SK-N-SH (cell line): ENCODE measurements around the gene PCNX2. TPM values are rescaled to one million over a fixed set of nuclear protein-coding genes. Genes with fewer than 3 reads are reported as not detected.
"Not testable (repeated sequence)": the region's sequence is repeated elsewhere in the genome, so short reads cannot be mapped to it uniquely, and the experiment has no call there.

Experiments used
- CTCF ChIA-PET: fragments of 300-600, 350-600 bp; formaldehyde crosslinking; extraction: SDS; loops from one replicate; lab custom pipeline; 2021; lab: Yijun Ruan, JAX
- POLR2A ChIA-PET: fragments of 350-600 bp; sonication (Branson Sonifier 250); formaldehyde crosslinking; extraction: SDS; loops from one replicate; lab custom pipeline; 2020; ENCODE audit warnings: antibody characterized with exemption, inconsistent platforms; lab: Yijun Ruan, JAX
- DNase-seq: peaks from one replicate; pipeline ENCODE4 v3.0.0; 2012
- H2AFZ ChIP-seq: fragments of 200-600 bp; sonication (generic); 2 replicates; pipeline ENCODE4 v1.8.1; 2016; ENCODE audit warnings: antibody characterized with exemption, mild to moderate bottlenecking, low read depth
- H3F3A ChIP-seq: fragments of 200-600 bp; sonication (generic); replicated peaks from 2 replicates; pipeline ENCODE3; 2016; ENCODE audit warnings: antibody characterized with exemption, mild to moderate bottlenecking; ENCODE audit not compliant: insufficient read depth
- H3K27ac ChIP-seq, 2 experiments: fragments of 200-500 bp in 1 of 2; fragments of 200-600 bp in 1 of 2; sonication (Bioruptor generic) in 1 of 2; sonication (generic), shearing (Covaris generic) in 1 of 2; 2 replicates each; pipeline versions ENCODE4 v1.5.1 to v1.6.1; 2014 to 2016; ENCODE audit warnings: low read depth in 2 of 2, inconsistent platforms in 1 of 2, low read length in 1 of 2, mild to moderate bottlenecking in 1 of 2, mixed read lengths in 1 of 2
- H3K27me3 ChIP-seq: fragments of 200-600 bp; sonication (generic), shearing (Covaris generic); 2 replicates; pipeline ENCODE4 v1.6.1; 2016; ENCODE audit warnings: mixed run types; ENCODE audit not compliant: insufficient read depth
- H3K36me3 ChIP-seq, 2 experiments: fragments of 200-500 bp in 1 of 2; fragments of 200-600 bp in 1 of 2; sonication (Bioruptor generic) in 1 of 2; sonication (generic) in 1 of 2; replicated peaks in 1 of 2; 2 replicates each; pipeline versions ENCODE3 to v1.5.1; 2014 to 2016; ENCODE audit warnings: low read length in 1 of 2, mild to moderate bottlenecking in 1 of 2; ENCODE audit not compliant: insufficient read depth in 2 of 2, control insufficient read depth in 1 of 2
- H3K4me1 ChIP-seq, 2 experiments: fragments of 200-500 bp in 1 of 2; fragments of 200-600 bp in 1 of 2; sonication (Bioruptor generic) in 1 of 2; sonication (generic), shearing (Covaris generic) in 1 of 2; 2 replicates each; pipeline versions ENCODE4 v1.5.1 to v1.6.1; 2014 to 2016; ENCODE audit warnings: low read depth in 1 of 2, low read length in 1 of 2, mixed run types in 1 of 2; ENCODE audit not compliant: insufficient read depth in 2 of 2, control insufficient read depth in 1 of 2
- H3K4me2 ChIP-seq: fragments of 200-600 bp; sonication (generic), shearing (Covaris generic); 2 replicates; pipeline ENCODE4 v1.6.1; 2017; ENCODE audit warnings: mixed run types
- H3K4me3 ChIP-seq, 2 experiments: fragments of 200-500 bp in 1 of 2; fragments of 200-600 bp in 1 of 2; sonication (Bioruptor generic) in 1 of 2; sonication (generic), shearing (Covaris generic) in 1 of 2; 2 replicates each; pipeline versions ENCODE4 v1.5.1 to v1.8.1; 2014 to 2016; ENCODE audit warnings: low read depth in 2 of 2, inconsistent platforms in 1 of 2, low read length in 1 of 2, mild to moderate bottlenecking in 1 of 2, mixed read lengths in 1 of 2, moderate library complexity in 1 of 2
- H3K79me2 ChIP-seq: fragments of 200-600 bp; sonication (generic); 2 replicates; pipeline ENCODE4 v1.8.1; 2017; ENCODE audit warnings: mild to moderate bottlenecking; ENCODE audit not compliant: insufficient read depth
- H3K9ac ChIP-seq: fragments of 200-600 bp; sonication (generic); 2 replicates; pipeline ENCODE4 v1.6.1; 2017; ENCODE audit warnings: mixed run types
- H3K9me2 ChIP-seq: fragments of 200-600 bp; sonication (generic); 2 replicates; pipeline ENCODE4 v1.6.1; 2017; ENCODE audit warnings: mixed run types
- H3K9me3 ChIP-seq: fragments of 200-600 bp; sonication (generic); 2 replicates; pipeline ENCODE4 v1.6.1; 2017; ENCODE audit warnings: mixed run types, mild to moderate bottlenecking, moderate library complexity
- H4K20me1 ChIP-seq: fragments of 200-600 bp; sonication (generic); 2 replicates; pipeline ENCODE4 v1.6.1; 2017; ENCODE audit warnings: mild to moderate bottlenecking, mixed run types; ENCODE audit not compliant: insufficient read depth
- CTCF ChIP-seq: fragments of 200-600 bp; sonication (generic); IDR thresholded peaks from 2 replicates; pipeline ENCODE4 v1.6.1; 2017; ENCODE audit warnings: antibody characterized with exemption, mild to moderate bottlenecking, moderate library complexity
- EP300 ChIP-seq, 2 experiments: IDR thresholded peaks; 2 replicates each; pipeline versions ENCODE4 v1.4.0 to v1.6.1; 2012; ENCODE audit warnings: borderline replicate concordance in 1 of 2, low read depth in 1 of 2, low read length in 1 of 2
- FOSL2 ChIP-seq: IDR thresholded peaks from 2 replicates; pipeline ENCODE4 v1.4.0; 2012; ENCODE audit warnings: low read depth, mild to moderate bottlenecking, moderate library complexity, borderline replicate concordance
- FOXM1 ChIP-seq: IDR thresholded peaks from 2 replicates; pipeline ENCODE4 v1.4.0; 2012; ENCODE audit warnings: low read depth, mild to moderate bottlenecking
- GATA2 ChIP-seq: sonication (generic); formaldehyde crosslinking; IDR thresholded peaks from 2 replicates; pipeline ENCODE4 v1.5.0; 2020; ENCODE audit warnings: mild to moderate bottlenecking, missing genetic modification reagents
- JUND ChIP-seq: IDR thresholded peaks from 2 replicates; pipeline ENCODE4 v1.4.0; 2012
- MXI1 ChIP-seq: IDR thresholded peaks from 2 replicates; pipeline ENCODE4 v1.6.1; 2012; ENCODE audit warnings: mild to moderate bottlenecking, low read depth, low read length, improper control_type of control experiment
- NFIC ChIP-seq: IDR thresholded peaks from 2 replicates; pipeline ENCODE4 v1.4.0; 2012; ENCODE audit warnings: borderline replicate concordance
- POLR2AphosphoS5 ChIP-seq: IDR thresholded peaks from 2 replicates; pipeline ENCODE4 v1.6.1; 2012; ENCODE audit warnings: low read depth, low read length
- RAD21 ChIP-seq: IDR thresholded peaks from 2 replicates; pipeline ENCODE4 v1.6.1; 2012; ENCODE audit warnings: mild to moderate bottlenecking, low read length
- RCOR1 ChIP-seq: fragments of 150-350 bp; IDR thresholded peaks from 2 replicates; pipeline ENCODE4 v1.6.1; 2017; ENCODE audit warnings: antibody characterized with exemption, low read length
- RFX5 ChIP-seq: IDR thresholded peaks from 2 replicates; pipeline ENCODE4 v1.6.1; 2012; ENCODE audit warnings: mild to moderate bottlenecking, improper control_type of control experiment, low read length
- TAF1 ChIP-seq: IDR thresholded peaks from 2 replicates; pipeline ENCODE4 v1.6.1; 2012; ENCODE audit warnings: low read depth, mild to moderate bottlenecking, low read length, moderate library complexity, borderline replicate concordance
- USF1 ChIP-seq: IDR thresholded peaks from 2 replicates; pipeline ENCODE4 v1.4.0; 2012; ENCODE audit warnings: low read depth, borderline replicate concordance
- YY1 ChIP-seq: IDR thresholded peaks from 2 replicates; pipeline ENCODE4 v1.4.0; 2012; ENCODE audit warnings: low read depth, mild to moderate bottlenecking
- ZBTB33 ChIP-seq: IDR thresholded peaks from 2 replicates; pipeline ENCODE4 v1.4.0; 2012; ENCODE audit warnings: low read depth, borderline replicate concordance
- WGBS: methylation state at CpG from one replicate; pipeline ENCODE4 v1.1.6; 2017; ENCODE audit warnings: low lambda C conversion rate; 5-methylcytosine and 5-hydroxymethylcytosine counted together
- polyA plus RNA-seq, 3 experiments: library from polyadenylated mRNA; depleted of rRNA; stranded (reverse); fragments of >200 nt; gene quantifications; 2 replicates each; pipeline ENCODE4 v1.2.3, GENCODE V29; 2012

PCNX2 gene
- polyA plus RNA-seq, 1 of the 3 experiments (the other 2 are of a cell fraction): 10.6 TPM

GRCh38 chr1:233129031-233129430, 166.5 kb downstream of the PCNX2 start:
- H3K4me1 ChIP-seq, H3K9me2 ChIP-seq, H3K9ac ChIP-seq, H3K79me2 ChIP-seq, H3K27ac ChIP-seq, H3F3A ChIP-seq, H4K20me1 ChIP-seq, DNase-seq, H2AFZ ChIP-seq, POLR2A ChIA-PET, H3K27me3 ChIP-seq, H3K9me3 ChIP-seq, H3K36me3 ChIP-seq, CTCF ChIA-PET, H3K4me2 ChIP-seq, H3K4me3 ChIP-seq: not testable (repeated sequence)
- 95% methylated on average over 10 of the region's 25 CpGs for WGBS

GRCh38 chr1:233127157-233127556, 168.4 kb downstream of the PCNX2 start:
- Histone ChIP-seq H3K4me3 (no peak overlapping the region), H3F3A (peaks cover 5% of the 10 kb centered on the region), H3K79me2 (no peaks in the 10 kb centered on the region), H3K4me2 (no peak overlapping the region), H3K9ac (no peak overlapping the region), H2AFZ (no peak overlapping the region)
- TF ChIP-seq GATA2 (CRISPR knock-in tag) (no peak), CTCF (no peak), EP300 (IDR thresholded peaks at IDR 0.05; ENCODE audit: borderline replicate concordance in 1 of 2, low read depth in 1 of 2, low read length in 1 of 2) (no peak), YY1 (no peak), MXI1 (no peak), RAD21 (no peak), TAF1 (no peak)
- TF ChIP-seq, all 33 proteins: peak for 0
- Histone ChIP-seq H3K4me1 (no peaks in the 10 kb centered on the region), H3K27me3 (no peaks in the 10 kb centered on the region), H4K20me1 (no peaks in the 10 kb centered on the region), H3K36me3 (peaks cover 0 to 3% of the 10 kb centered on the region in 2 experiments), H3K9me3 (no peaks in the 10 kb centered on the region), H3K9me2 (no peaks in the 10 kb centered on the region), H3K27ac (no peak overlapping the region)
- ChIA-PET POLR2A (no interaction called here), CTCF (interaction anchor here (1.0 kb wide), 1 partner anchor 9 kb away, joined by 3 read pairs; no protein-coding TSS in a partner anchor)
- WGBS: 98% methylated on average over 7 of the region's 7 CpGs
- DNase-seq: no peak

- no peaks in the 10 kb centered on the region for H3K27me3 ChIP-seq
- DNase-seq: no peak
- peaks cover 0 to 3% of the 10 kb centered on the region in 2 experiments for H3K36me3 ChIP-seq
- no peak overlapping the region for H2AFZ ChIP-seq
- TF ChIP-seq ZBTB33 (no peak), NFIC (no peak), RAD21 (no peak), CTCF (no peak), USF1 (no peak), FOSL2 (no peak), RFX5 (no peak), JUND (no peak), RCOR1 (no peak), POLR2AphosphoS5 (no peak), FOXM1 (no peak)
- TF ChIP-seq, all 33 proteins: peak for 0
- H3K9me3 ChIP-seq: no peaks in the 10 kb centered on the region
- H3K9me2 ChIP-seq: no peaks in the 10 kb centered on the region
- H4K20me1 ChIP-seq: no peaks in the 10 kb centered on the region
- H3K4me3 ChIP-seq: no peak overlapping the region
- no peak overlapping the region for H3K27ac ChIP-seq
- no peaks in the 10 kb centered on the region for H3K79me2 ChIP-seq
- ChIA-PET POLR2A (no interaction called here), CTCF (no interaction called here)
- H3K9ac ChIP-seq: no peak overlapping the region
- no peak overlapping the region for H3K4me2 ChIP-seq
- H3F3A ChIP-seq: peaks cover 12% of the 10 kb centered on the region
- H3K4me1 ChIP-seq: no peaks in the 10 kb centered on the region
- WGBS: 94% methylated on average over 2 of the region's 2 CpGs
These were observed 172.7 kb downstream of the PCNX2 start for GRCh38 chr1:233122779-233123178.
